Fibroblast of skin of right biceps (primary cell): ENCODE data around the gene TPI1.
"Not testable (repeated sequence)": the region's sequence is repeated elsewhere in the genome, so short reads cannot be mapped to it uniquely, and the experiment has no call there.

Experiments used
- DNase-seq: peaks from one replicate; pipeline ENCODE4 v3.0.0-alpha.2; 2013

The TPI1 gene

DNA sequence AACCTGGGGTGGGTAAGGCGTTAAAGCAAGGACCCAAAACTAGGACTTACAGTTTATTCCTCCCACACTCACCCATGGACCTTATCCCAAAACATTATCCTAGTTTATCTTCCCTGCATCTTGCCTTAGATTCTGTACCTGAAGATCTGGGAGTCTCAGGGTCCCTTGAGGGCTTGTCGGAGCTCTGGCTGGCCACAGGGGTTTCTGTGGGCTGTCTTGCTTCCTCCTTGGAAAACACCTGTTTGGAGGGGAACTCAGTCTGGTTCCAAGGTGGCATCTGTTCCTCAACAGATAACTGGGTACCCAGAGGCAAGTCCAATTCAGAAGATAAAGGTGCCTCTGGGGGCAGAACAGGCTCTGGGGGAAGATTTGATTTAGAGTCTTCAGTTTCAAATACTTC lies 17.9 kb upstream of the TPI1 start:
- no peak for DNase-seq

DNA sequence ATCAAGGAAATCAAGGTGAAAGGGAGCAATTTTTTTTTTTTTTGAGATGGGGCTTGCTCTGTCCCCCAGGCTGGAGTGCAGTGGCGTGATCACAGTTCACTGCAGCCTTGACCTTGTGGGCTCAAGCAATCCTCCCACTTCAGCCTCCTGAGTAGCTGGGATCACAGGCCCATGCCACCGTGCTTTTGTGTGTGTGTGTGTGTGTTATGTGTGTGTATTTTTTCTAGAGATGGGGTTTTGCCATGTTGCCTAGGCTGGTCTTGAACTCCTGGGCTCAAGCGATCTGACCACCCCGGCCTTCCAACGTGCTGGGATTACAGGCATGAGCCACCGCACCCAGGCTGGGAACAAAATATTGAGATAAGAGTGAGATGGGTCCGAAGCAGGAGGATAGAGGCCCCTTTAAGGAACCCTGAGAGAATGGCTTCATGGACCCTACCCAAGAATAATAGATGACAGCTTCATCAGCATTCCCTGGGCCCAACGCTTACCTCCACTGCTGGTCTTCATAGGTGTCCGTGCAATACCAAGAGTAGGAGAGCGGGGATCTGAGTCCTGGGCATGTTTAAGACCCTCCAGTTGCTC lies 17.3 kb upstream of the TPI1 start:
- DNase-seq, result no peak

DNA sequence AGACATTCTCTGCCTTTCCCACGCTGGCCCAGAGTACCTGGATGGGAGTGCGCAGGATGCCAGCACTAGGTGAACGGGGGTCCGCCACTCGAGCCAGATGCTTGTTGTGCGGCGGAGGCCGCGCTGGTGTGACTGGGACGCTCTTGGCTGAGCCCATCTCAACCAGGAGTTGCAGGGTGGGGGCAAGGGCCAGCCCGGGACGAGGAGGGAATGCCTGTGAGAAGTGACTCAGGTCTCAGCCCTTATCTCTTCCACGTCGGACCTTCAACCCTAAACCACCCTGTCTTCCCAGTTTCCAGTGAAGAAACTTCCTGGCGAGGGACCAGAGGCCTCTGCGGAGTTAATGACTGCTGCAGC lies 16.6 kb upstream of the TPI1 start:
- no peak for DNase-seq

DNA sequence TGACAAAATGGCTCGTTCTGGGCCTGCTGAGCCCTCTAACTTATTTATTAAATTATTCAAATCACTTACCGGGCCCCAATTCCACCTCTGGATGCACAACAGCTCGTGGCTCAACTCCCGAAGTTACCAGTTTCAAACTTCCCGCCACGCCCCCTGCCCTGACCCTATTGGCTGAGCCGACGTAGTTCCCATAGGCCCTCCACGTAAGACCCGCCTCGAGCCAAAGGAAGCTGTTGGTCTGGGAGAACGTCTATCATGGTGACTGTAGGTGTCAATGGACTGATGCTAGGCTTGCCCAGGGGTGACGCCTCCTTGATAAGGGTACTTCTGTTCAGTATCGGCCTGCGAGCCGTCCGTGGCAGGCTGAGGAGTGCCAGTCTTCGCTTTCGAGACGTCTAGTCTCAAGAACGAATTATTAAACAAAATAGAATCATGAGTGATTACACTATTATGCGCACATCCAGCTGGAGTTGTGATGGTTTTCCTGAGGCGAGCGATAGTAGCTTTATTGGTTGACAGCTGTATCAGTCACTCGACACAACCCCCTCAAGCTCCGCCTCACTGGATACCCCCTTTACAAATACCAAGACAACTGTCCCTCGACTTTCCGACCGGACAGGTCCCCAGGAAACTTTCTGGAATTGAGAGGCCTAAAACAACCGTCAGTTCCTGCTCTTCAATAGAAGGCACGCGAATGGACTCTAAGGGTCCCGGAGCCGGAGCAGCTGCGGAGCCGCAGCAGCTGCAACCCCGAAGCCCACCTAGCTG lies 16.0 kb upstream of the TPI1 start, which contains the start of gene CDCA3:
CDCA3 (minus strand) TSS at position 134 of the 768 bp plus-strand sequence. CDS start 334 bp downstream, outside the sequence.
- peak; percentile 99 for DNase-seq

DNA sequence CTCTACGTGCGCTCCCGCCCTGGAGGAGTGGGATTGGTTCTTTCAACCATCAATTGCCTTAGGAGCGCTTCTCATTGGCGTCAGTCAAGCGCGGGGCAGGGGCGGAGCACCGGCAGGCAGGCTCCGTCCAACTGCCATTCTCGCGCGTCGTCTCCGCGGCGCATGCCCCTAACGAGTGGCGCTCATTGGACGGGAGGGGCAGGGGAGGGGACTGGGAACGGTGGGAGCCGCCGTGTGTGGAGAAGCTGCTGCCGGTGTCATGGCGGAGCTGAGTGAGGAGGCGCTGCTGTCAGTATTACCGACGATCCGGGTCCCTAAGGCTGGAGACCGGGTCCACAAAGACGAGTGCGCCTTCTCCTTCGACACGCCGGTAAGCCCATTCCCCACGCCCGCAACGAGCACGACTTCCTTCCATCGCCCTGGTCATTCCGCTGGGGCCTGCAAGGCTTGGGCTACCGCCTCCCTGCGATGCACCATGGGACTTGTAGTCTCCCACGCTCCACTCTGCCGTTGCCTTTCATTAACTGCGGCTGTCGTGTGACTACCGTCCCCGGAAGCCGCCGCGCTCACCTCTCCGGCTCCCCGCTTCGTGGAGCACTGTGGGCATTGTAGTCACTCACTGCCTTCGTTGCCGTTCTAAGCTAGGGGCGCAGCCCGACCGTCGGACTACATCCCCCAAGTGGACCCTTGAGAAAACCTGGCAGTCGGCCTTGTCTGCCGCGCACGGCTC lies 15.2 kb upstream of the TPI1 start, which contains the start of gene USP5:
USP5 (plus strand) TSS at position 230 of the 730 bp plus-strand sequence; CDS start at position 260, 30 bp downstream.
- peak; percentile 100 for DNase-seq

DNA sequence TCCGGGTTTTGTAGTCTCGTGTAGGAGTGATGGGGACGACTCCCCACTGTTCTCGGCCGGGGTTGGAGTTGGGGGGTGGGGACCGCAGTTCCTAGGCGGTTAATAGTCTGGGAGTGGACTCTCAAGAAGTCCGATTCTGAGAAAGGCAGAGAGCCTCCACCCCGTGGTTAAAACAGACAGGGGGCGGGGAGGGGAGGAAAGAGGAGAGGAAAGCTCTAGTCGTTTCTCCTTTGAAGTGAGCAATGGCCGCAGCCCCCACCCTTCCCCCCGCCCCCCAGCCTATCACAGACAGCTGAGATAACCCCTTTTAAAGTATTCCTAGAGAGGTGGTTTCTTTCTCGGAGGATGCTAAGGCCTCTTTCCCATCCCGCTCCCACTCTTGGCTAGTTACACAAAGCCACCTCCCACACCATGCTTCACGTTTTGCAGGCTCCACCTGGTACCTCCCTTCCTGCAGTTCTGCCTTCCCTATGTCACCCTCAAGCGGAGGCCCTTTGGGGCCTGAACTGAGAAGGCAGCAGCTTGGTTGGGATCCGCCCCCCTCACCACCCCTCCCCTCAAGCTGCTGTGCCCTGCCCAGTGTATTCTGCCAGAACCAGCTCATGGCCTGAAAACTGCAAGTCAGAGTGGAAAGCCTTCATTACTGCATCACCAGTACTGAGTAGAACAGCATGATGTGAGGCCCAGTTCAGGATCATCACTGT lies 14.5 kb upstream of the TPI1 start:
- DNase-seq, result peak; percentile 67

DNA sequence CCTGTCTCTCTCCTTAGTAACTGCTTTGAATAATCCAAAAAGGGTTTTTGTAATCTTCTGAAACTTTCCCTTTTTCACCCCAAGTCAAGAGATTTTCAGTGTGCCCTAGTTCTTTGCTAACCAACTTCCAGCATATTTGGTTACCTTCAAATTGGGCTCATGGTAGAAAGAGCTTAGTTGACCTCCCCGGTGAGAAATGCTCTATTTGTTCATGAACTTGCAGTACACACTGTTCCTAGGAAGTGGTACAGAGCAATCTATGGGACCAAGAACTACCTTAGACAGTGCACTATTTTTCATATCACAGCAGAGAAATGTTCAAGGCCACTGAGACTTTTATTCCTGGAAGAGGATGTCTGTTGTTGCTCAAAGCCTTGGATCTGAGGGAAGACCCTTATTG lies 13.7 kb upstream of the TPI1 start:
- DNase-seq, result no peak

DNA sequence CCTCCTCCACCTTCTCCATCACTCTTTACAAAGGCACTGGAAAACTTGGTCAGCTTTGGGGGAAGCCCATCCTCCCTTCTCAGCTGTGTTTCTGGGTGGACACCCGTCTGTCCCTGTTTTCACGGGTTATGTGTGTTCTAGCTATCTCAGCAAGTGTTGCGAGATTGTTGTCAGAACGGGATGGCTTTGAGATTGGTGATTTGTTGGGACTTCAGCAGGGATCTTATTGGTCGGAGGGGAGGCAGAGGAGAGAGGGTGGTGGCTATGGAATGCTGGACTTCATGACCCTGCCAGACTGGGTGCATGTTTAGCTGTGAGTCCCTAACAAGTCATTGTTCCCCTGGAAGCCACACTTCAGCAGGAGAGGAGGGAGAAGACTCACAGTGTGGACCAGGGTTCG lies 13.3 kb upstream of the TPI1 start:
- DNase-seq, result no peak

DNA sequence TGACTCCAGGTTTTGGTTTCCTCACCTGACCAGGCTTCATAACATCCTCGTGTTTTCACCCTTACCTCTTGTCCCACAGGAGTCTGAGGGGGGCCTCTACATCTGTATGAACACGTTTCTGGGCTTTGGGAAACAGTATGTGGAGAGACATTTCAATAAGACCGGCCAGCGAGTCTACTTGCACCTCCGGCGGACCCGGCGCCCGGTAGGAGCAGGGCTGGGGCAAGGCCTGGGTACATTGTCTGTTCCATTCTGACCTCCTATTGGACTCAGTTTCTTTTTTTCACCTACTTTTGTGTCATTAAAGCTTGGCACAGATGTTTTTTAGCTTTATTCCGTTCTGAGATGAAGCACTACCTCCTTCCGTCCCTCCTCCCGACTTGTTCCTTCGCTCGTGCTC lies 12.0 kb upstream of the TPI1 start:
- DNase-seq, result no peak

DNA sequence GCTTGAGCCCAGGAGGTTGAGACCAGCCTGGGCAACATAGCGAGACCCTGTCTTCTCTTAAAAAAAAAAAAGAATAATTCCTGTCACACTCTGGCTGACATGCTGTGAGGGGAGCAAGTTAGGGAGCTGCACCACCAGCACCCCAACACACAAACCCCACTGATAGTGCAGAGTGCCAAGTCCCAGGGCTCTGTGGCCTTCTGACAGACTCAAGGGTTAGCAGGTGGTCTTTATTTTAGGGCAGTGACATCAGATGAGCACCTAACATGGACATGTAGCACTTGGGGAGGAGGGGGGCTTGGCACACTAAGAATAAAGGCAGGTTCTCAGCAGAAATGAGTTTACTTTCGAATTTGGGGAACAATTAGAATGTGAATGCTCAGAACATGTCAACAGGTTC lies 8.5 kb upstream of the TPI1 start:
- DNase-seq, result no peak

DNA sequence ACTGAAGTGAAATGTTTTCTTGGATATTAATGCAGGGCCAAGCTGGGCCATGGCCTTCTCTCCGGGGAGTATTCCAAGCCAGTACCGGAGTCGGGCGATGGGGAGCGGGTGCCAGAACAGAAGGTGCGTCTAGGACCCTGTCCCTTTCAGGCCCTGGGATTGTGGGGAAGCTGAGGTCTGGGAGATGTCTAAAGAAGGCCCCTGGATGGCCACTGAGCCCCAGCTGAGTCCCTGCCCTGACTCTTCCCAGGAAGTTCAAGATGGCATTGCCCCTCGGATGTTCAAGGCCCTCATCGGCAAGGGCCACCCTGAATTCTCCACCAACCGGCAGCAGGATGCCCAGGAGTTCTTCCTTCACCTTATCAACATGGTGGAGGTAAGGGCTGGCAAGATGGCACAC lies 7.2 kb upstream of the TPI1 start:
- no peak for DNase-seq

DNA sequence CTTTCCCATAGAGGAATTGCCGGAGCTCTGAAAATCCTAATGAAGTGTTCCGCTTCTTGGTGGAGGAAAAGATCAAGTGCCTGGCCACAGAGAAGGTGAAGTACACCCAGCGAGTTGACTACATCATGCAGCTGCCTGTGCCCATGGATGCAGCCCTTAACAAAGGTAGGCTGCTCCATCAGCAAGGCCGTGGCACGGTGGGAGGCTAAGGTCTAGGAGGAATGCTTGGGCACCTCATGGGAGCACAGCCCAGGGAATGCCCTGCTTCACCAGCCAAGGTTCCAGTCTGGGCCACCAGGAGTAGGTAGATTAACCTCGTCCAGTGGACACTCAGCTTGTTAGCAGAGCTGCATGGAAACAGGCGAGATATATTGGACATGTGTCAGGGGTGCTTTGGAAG lies 6.4 kb upstream of the TPI1 start:
- DNase-seq, result no peak

DNA sequence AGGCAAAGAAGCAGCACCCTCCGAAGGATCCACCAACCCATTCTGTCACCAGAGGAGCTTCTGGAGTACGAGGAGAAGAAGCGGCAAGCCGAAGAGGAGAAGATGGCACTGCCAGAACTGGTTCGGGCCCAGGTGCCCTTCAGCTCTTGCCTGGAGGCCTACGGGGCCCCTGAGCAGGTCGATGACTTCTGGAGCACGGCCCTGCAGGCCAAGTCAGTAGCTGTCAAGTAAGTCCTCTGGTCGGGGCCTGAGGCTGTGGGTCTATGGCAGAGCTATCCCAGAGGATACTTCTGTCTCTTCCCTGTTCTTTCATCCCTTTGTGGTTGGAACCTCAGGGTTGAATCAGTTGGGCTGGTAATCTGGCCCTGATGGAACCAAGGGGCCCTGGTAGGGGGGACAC lies 5.9 kb upstream of the TPI1 start:
- no peak for DNase-seq

DNA sequence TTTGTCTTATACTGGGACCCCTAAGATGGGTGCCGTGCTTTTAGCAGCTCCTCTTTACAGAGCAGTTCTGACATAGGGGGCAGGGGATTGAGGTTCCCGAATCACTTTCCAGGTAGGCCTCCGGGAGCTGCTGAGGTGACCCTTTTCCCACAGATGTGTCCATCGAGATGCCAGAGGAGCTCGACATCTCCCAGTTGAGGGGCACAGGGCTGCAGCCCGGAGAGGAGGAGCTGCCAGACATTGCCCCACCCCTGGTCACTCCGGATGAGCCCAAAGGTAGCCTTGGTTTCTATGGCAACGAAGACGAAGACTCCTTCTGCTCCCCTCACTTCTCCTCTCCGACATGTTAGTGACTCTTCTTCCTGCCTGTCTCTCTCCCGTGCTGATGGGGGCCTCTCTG lies 4.3 kb upstream of the TPI1 start:
- DNase-seq, result no peak

DNA sequence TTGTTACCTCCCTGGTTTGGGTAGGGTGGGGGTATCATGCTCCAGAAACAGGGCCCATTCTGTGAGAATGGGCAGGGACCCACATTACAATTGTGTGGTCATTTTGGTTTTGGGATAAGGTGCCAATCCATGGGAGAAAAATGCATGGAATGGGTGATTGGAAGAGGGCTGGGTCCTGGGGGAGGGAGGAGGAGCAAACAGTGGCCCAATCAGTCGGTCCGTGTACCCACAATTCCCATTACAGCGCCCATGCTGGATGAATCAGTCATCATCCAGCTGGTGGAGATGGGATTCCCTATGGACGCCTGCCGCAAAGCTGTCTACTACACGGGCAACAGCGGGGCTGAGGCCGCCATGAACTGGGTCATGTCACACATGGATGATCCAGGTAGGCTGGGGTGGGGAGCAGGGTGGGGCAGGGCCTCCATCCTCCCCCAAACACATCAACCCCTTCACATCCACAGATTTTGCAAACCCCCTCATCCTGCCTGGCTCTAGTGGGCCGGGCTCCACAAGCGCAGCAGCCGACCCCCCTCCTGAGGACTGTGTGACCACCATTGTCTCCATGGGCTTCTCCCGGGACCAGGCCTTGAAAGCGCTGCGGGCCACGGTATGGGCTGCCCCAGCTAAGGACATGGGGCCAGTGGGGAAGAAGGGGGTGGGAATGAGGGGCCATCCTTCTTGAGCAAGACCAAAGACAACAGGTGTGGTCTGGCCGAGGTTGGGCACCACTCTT lies 3.6 kb upstream of the TPI1 start:
- DNase-seq, result peak; percentile 33

DNA sequence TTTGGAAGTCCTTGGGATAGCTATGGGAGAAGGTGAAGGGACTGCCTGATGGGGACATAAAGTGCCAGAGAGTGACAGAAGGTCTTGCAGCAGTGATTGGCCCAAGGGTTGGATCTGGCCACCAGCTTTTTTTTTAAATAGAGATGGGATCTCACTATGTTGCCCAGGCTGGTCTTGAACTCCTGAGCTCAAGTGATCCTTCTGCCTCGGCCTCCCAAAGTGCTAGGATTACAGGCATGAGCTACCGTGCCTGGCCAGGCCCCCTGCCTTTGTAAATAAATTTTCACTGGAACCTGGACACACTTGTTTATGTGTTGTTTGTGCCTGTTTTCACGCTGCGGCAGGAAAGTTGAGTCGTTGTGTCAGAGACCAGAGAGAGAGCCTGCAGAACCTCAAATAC lies 2.0 kb upstream of the TPI1 start:
- not testable (repeated sequence) for DNase-seq

DNA sequence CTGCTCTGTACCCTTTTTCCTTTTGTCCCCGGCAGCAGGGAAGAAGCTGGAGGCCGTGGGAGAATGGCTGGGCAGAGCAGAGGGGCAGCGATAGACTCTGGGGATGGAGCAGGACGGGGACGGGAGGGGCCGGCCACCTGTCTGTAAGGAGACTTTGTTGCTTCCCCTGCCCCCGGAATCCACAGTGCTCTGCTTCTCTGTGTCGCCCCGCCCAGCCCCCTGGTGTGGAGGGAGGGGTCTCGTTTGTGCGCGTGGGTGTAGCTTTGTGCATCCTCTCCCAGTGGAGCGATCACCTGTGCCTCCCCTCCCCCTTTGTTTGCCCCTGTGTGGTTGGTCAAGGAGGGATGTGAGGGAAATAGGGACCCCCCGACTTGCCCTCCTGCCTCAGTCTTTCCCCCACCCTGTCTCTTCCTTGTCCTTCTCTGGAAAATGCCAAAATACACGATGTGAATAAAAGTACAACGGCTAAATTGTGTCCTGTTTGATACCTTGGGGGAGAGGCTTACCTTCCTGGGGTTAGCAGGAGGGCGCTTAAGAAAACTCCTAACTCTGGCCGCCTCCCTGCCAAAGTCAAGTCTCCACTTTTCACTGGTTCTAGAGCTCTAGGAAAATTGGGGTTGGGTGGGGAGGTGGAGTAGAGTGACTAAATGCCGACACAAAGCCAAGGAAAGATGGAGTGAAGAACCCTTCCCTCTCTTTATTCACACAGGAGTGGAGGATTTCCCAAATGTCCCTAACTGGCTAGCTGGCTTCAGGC lies 990 bp upstream of the TPI1 start:
- DNase-seq, result no peak

DNA sequence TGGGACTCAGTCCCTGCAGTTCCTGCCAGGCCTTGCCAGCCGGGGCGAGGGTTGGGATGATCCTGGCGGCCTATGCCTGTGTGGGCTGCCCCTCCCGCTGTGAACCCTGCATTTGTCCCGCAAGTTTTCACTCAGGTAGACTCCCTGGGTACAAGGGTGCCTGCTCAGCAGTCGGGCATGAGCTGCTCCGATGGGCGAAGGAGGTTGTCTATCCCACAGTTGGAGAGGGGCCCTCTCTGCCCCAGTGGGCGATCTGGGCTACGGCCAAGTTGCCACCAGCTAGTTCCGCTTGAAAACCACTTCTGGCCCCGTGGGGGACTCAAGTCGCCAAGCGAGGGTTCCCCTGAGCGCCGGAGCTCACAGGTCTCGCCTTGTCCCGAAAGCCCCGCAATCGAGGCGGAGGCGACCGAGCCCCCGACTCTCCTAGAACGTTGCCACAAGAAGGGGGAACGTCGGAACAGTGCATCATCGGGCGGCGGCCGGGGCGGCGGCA lies 365 bp upstream of the TPI1 start:
- DNase-seq, result no peak

DNA sequence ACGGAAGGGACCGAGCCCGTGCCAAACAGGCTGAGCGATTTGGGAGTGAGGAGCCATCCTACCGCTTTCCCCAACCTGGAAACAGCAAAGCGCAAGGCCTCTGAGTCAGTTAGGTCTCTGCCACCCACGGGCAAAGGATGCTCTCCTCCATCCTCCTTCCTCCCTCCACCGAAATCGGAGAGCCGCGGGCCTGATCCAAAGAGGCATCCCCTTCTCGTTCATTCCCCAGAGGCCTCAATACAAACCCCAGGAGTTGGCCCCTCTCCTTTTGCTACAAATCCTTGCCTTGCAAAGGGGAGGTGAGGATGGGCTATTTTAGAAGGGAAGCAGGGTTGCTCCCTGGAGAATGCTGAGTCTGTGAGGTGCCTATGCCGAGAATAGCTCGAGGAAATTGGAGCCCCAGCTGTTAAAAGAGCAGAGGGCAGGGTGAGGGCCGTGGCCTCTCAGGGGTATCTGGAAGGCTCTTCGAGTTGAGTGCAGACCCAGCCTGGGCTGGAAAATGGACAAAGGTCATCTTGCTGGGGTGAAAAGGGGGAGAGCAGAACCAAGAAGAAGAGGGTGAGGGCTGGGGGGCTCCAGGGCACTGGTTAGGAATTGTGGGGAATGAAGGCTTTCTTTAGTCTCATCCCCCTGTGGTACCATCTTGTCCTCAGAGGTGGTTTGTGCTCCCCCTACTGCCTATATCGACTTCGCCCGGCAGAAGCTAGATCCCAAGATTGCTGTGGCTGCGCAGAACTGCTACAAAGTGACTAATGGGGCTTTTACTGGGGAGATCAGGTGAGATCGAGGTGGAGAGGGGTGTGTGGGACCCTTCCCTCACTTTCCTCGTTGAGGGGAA lies 1.1 kb downstream of the TPI1 start:
- peak; percentile 40 for DNase-seq
